Mesendoderm (in vitro differentiated cells): ENCODE measurements around the gene TPSAB1.

Experiments
- DNase-seq: peaks from one replicate; pipeline ENCODE4 v3.0.0; 2013
- H2AK5ac ChIP-seq: 2 replicates; pipeline ENCODE4 v1.6.1; 2013; ENCODE audit warnings: low read length, inconsistent platforms
- H2BK120ac ChIP-seq: 2 replicates; pipeline ENCODE4 v1.6.1; 2013; ENCODE audit warnings: low read depth, mild to moderate bottlenecking, low read length, moderate library complexity, mixed read lengths
- H2BK15ac ChIP-seq: replicated peaks from 2 replicates; pipeline ENCODE4 v1.6.1; 2013; ENCODE audit warnings: low read depth, mild to moderate bottlenecking, moderate library complexity
- H2BK5ac ChIP-seq: 2 replicates; pipeline ENCODE4 v1.6.1; 2013; ENCODE audit warnings: low read length, inconsistent platforms
- H3K18ac ChIP-seq: 2 replicates; pipeline ENCODE4 v1.6.1; 2013; ENCODE audit warnings: mild to moderate bottlenecking, low read length, mixed read lengths
- H3K23ac ChIP-seq: one replicate; pipeline ENCODE4 v1.6.1; 2013; ENCODE audit warnings: low read length
- H3K27ac ChIP-seq: 2 replicates; pipeline ENCODE4 v1.5.1; 2013; ENCODE audit warnings: low read depth, mild to moderate bottlenecking, inconsistent platforms, low read length, moderate library complexity
- H3K27me3 ChIP-seq: 2 replicates; pipeline ENCODE4 v1.6.1; 2013; ENCODE audit warnings: low read length, control low read depth, mild to moderate bottlenecking, inconsistent platforms; ENCODE audit not compliant: insufficient read depth, poor library complexity
- H3K36me3 ChIP-seq: 2 replicates; pipeline ENCODE4 v1.6.1; 2013; ENCODE audit warnings: low read length, inconsistent platforms; ENCODE audit not compliant: control insufficient read depth, insufficient read depth
- H3K4ac ChIP-seq: one replicate; pipeline ENCODE4 v1.6.1; 2013; ENCODE audit warnings: low read depth, mild to moderate bottlenecking, low read length, moderate library complexity
- H3K4me1 ChIP-seq: 2 replicates; pipeline ENCODE4 v1.6.1; 2013; ENCODE audit warnings: low read depth, low read length, inconsistent platforms; ENCODE audit not compliant: control insufficient read depth
- H3K4me2 ChIP-seq: 2 replicates; pipeline ENCODE4 v1.6.1; 2013; ENCODE audit warnings: low read length
- H3K4me3 ChIP-seq: 2 replicates; pipeline ENCODE4 v1.5.1; 2013; ENCODE audit warnings: mild to moderate bottlenecking, low read length
- H3K56ac ChIP-seq: one replicate; pipeline ENCODE4 v1.6.1; 2013; ENCODE audit warnings: low read length
- H3K79me1 ChIP-seq: 2 replicates; pipeline ENCODE4 v1.6.1; 2013; ENCODE audit warnings: low read length, inconsistent platforms
- H3K79me2 ChIP-seq: 2 replicates; pipeline ENCODE4 v1.6.1; 2013; ENCODE audit warnings: mild to moderate bottlenecking, low read length; ENCODE audit not compliant: control insufficient read depth, insufficient read depth
- H3K9ac ChIP-seq: 2 replicates; pipeline ENCODE4 v1.6.1; 2013; ENCODE audit warnings: low read length, inconsistent platforms
- H4K5ac ChIP-seq: one replicate; pipeline ENCODE4 v1.6.1; 2013; ENCODE audit warnings: low read length
- H4K8ac ChIP-seq: one replicate; pipeline ENCODE4 v1.6.1; 2013; ENCODE audit warnings: low read depth, mild to moderate bottlenecking, control low read depth, low read length, moderate library complexity
- WGBS: extraction: QIAGEN DNeasy Blood & Tissue Kit; methylation state at CpG from one replicate; pipeline ENCODE4 v1.1.7; 2013; ENCODE audit warnings: low lambda C conversion rate, missing lambda C conversion rate; ENCODE audit not compliant: insufficient coverage; ENCODE audit errors: extremely low coverage; 5-methylcytosine and 5-hydroxymethylcytosine counted together

Gene TPSAB1

GRCh38 chr16:1204933-1205332 is 35.6 kb upstream of the TPSAB1 start:
- Histone ChIP-seq H3K23ac (no peak overlapping the region), H4K5ac (no peak overlapping the region), H3K4me1 (no peaks in the 10 kb centered on the region), H2BK15ac (no peak overlapping the region), H3K27ac (no peak overlapping the region), H2BK120ac (no peak overlapping the region), H3K36me3 (no peaks in the 10 kb centered on the region), H3K4ac (no peak overlapping the region), H3K4me2 (no peak overlapping the region), H3K79me1 (no peaks in the 10 kb centered on the region), H3K79me2 (no peaks in the 10 kb centered on the region), H3K18ac (no peak overlapping the region), H3K9ac (no peak overlapping the region), H4K8ac (no peak overlapping the region), H3K56ac (no peak overlapping the region), H2AK5ac (no peak overlapping the region), H2BK5ac (no peak overlapping the region), H3K27me3 (no peaks in the 10 kb centered on the region), H3K4me3 (no peak overlapping the region)
- no peak for DNase-seq
- no CpG with 5 or more reads among the region's 21 CpGs for WGBS

GRCh38 chr16:1206326-1206725 is 34.2 kb upstream of the TPSAB1 start:
- Histone ChIP-seq H3K79me2 (no peaks in the 10 kb centered on the region), H3K36me3 (no peaks in the 10 kb centered on the region), H3K27ac (no peak overlapping the region), H3K4ac (no peak overlapping the region), H3K23ac (no peak overlapping the region), H3K56ac (no peak overlapping the region), H2BK120ac (no peak overlapping the region), H4K5ac (no peak overlapping the region), H3K4me2 (no peak overlapping the region), H2BK5ac (no peak overlapping the region), H3K79me1 (no peaks in the 10 kb centered on the region), H3K4me1 (no peaks in the 10 kb centered on the region), H3K27me3 (no peaks in the 10 kb centered on the region), H3K4me3 (no peak overlapping the region), H4K8ac (no peak overlapping the region), H2BK15ac (no peak overlapping the region), H3K18ac (no peak overlapping the region), H2AK5ac (no peak overlapping the region), H3K9ac (no peak overlapping the region)
- peak; percentile 35 for DNase-seq
- WGBS = no CpG with 5 or more reads among the region's 9 CpGs

- Histone ChIP-seq H2BK5ac (no peak overlapping the region), H3K18ac (no peak overlapping the region), H3K27me3 (no peaks in the 10 kb centered on the region), H2BK120ac (no peak overlapping the region), H3K56ac (no peak overlapping the region), H3K79me2 (no peaks in the 10 kb centered on the region), H3K4me3 (no peak overlapping the region), H3K36me3 (no peaks in the 10 kb centered on the region), H3K27ac (no peak overlapping the region), H2BK15ac (no peak overlapping the region), H4K8ac (no peak overlapping the region), H3K79me1 (no peaks in the 10 kb centered on the region), H3K4ac (no peak overlapping the region), H3K9ac (no peak overlapping the region), H2AK5ac (no peak overlapping the region), H3K4me2 (no peak overlapping the region), H3K23ac (no peak overlapping the region), H3K4me1 (no peaks in the 10 kb centered on the region), H4K5ac (no peak overlapping the region)
- no peak for DNase-seq
- WGBS = no CpG with 5 or more reads among the region's 16 CpGs
Measured at GRCh38 chr16:1206786-1207185, 33.7 kb upstream of the TPSAB1 start.

DNA sequence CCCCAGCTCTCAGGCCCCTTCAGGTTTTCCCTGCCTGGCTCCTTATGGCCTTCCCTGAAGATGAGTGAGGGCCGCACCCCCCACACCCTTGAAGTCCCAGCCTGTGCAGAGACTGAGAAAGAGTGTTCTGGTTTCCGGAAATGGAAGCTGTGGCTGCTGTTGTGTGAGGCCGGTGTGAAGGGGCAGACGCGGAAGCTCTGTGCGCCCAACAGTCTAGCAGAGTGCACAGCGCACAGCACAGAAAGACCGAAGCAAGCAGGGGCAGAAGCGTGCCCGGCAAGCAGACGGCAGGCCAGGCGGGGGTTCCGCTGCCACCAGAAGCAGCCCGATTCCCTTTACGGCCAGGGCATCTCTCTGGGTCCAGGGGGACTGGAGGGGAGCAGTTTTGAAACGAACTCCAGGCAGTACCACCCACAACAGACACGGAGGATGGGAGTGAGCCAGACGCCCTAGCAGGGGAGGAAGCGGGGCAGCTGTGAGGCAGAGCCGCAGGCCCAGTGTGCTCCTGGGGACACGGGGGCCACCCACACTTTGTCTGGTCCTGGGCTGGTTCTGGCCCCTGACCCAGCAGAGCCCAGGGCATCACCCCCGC is 32.2 kb upstream of the TPSAB1 start:
- no peak overlapping the region for H3K4me3 ChIP-seq
- H3K4me1 ChIP-seq = no peaks in the 10 kb centered on the region
- no peaks in the 10 kb centered on the region for H3K79me2 ChIP-seq
- no peak overlapping the region for H3K23ac ChIP-seq
- H4K5ac ChIP-seq = no peak overlapping the region
- H2BK15ac ChIP-seq = no peak overlapping the region
- no peak overlapping the region for H3K27ac ChIP-seq
- H3K56ac ChIP-seq = no peak overlapping the region
- no peaks in the 10 kb centered on the region for H3K79me1 ChIP-seq
- H2BK120ac ChIP-seq = no peak overlapping the region
- no peak for DNase-seq
- H3K4ac ChIP-seq = no peak overlapping the region
- no CpG with 5 or more reads among the region's 22 CpGs for WGBS
- no peak overlapping the region for H3K9ac ChIP-seq
- no peaks in the 10 kb centered on the region for H3K36me3 ChIP-seq
- H4K8ac ChIP-seq = no peak overlapping the region
- H3K27me3 ChIP-seq = no peaks in the 10 kb centered on the region
- H2BK5ac ChIP-seq = no peak overlapping the region
- H3K4me2 ChIP-seq = no peak overlapping the region
- H3K18ac ChIP-seq = no peak overlapping the region
- H2AK5ac ChIP-seq = no peak overlapping the region

DNA sequence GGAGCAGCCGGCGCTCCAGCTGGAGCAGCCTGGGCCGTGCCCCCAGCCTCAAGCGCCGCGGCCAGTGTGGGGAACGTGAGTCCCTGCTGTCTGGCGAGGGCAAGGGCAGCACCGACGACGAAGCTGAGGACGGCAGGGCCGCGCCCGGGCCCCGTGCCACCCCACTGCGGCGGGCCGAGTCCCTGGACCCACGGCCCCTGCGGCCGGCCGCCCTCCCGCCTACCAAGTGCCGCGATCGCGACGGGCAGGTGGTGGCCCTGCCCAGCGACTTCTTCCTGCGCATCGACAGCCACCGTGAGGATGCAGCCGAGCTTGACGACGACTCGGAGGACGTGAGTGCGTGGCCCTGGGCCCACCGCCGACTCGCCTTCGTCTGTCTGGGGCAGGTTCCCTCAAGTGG is 31.4 kb upstream of the TPSAB1 start:
- no peak overlapping the region for H3K9ac ChIP-seq
- no peak overlapping the region for H2BK15ac ChIP-seq
- no peak overlapping the region for H2BK120ac ChIP-seq
- no peak overlapping the region for H3K23ac ChIP-seq
- no peak overlapping the region for H2BK5ac ChIP-seq
- H3K36me3 ChIP-seq = no peaks in the 10 kb centered on the region
- no peaks in the 10 kb centered on the region for H3K4me1 ChIP-seq
- H3K4ac ChIP-seq = no peak overlapping the region
- H3K18ac ChIP-seq = no peak overlapping the region
- no CpG with 5 or more reads among the region's 43 CpGs for WGBS
- H3K27ac ChIP-seq = no peak overlapping the region
- no peak overlapping the region for H4K8ac ChIP-seq
- H3K4me2 ChIP-seq = no peak overlapping the region
- H3K27me3 ChIP-seq = no peaks in the 10 kb centered on the region
- no peak overlapping the region for H3K56ac ChIP-seq
- H3K4me3 ChIP-seq = no peak overlapping the region
- H3K79me1 ChIP-seq = no peaks in the 10 kb centered on the region
- no peak overlapping the region for H4K5ac ChIP-seq
- no peak for DNase-seq
- H2AK5ac ChIP-seq = no peak overlapping the region
- H3K79me2 ChIP-seq = no peaks in the 10 kb centered on the region

DNA sequence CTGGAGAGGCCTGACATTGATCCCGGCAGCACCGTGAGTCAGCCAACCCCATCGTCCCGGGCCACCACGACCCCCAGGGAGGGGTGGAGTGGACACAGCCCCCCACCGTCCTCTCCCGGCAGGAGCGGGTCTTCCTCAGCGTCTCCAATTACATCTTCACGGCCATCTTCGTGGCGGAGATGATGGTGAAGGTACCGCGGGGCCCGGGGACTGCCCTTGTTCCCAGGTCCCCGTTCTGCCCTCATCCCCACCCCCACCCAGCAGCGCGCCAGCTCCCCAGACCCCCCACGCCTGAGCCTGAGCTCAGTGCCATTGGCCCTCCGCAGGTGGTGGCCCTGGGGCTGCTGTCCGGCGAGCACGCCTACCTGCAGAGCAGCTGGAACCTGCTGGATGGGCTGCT is 30.0 kb upstream of the TPSAB1 start:
- Histone ChIP-seq H3K18ac (no peak overlapping the region), H3K23ac (no peak overlapping the region), H3K27ac (no peak overlapping the region), H3K27me3 (no peaks in the 10 kb centered on the region), H3K4me2 (no peak overlapping the region), H3K4ac (no peak overlapping the region), H2BK5ac (no peak overlapping the region), H3K4me1 (no peaks in the 10 kb centered on the region), H3K79me2 (no peaks in the 10 kb centered on the region), H3K56ac (no peak overlapping the region), H2AK5ac (no peak overlapping the region), H3K9ac (no peak overlapping the region), H2BK120ac (no peak overlapping the region), H3K79me1 (no peaks in the 10 kb centered on the region), H4K8ac (no peak overlapping the region), H2BK15ac (no peak overlapping the region), H4K5ac (no peak overlapping the region), H3K36me3 (no peaks in the 10 kb centered on the region), H3K4me3 (no peak overlapping the region)
- DNase-seq = no peak
- WGBS = no CpG with 5 or more reads among the region's 23 CpGs
